ENCODE data around the gene CCK. TPM values are rescaled to one million over a fixed set of nuclear protein-coding genes. Genes with fewer than 3 reads are reported as not detected.

Gene CCK
- total and polyA plus RNA-seq, 10 donors: not detected

GRCh38 chr3:42275217-42275616, 9.2 kb upstream of the CCK start:
- Histone ChIP-seq H3K9me3 (peaks cover 0 to 28% (median 18%) of the 10 kb centered on the region in 8 donors), H3K4me1 (no peaks in the 10 kb centered on the region), H3K4me3 (no peak overlapping the region), H3K27me3 (replicated peaks in 1 of 7) (peaks cover 0 to 8% (median 0%) of the 10 kb centered on the region in 7 donors), H3K27ac (no peak overlapping the region), H3K36me3 (no peaks in the 10 kb centered on the region)
- DNase-seq: no peak
- TF ChIP-seq POLR2A (IDR thresholded peaks at IDR 0.05) (no peak), POLR2AphosphoS5 (IDR thresholded peaks at IDR 0.05) (no peak), CTCF (IDR thresholded peaks at IDR 0.05 in 8 of 11, conservative IDR thresholded peaks at IDR 0.05 in 3 of 11) (no peak)
- intact Hi-C loops (cut with DNase I; ENCODE audit: low total_unique reads): no loop called here
- WGBS, 5 donors: 44 to 63% (median 55%) methylated on average over 1 of the region's 1 CpG

- TF ChIP-seq POLR2AphosphoS5 (IDR thresholded peaks at IDR 0.05) (no peak), CTCF (IDR thresholded peaks at IDR 0.05 in 8 of 11, conservative IDR thresholded peaks at IDR 0.05 in 3 of 11) (no peak)
- Histone ChIP-seq H3K9me3 (peaks cover 0 to 18% (median 9%) of the 10 kb centered on the region in 8 donors), H3K27me3 (replicated peaks in 1 of 7) (peaks cover 0 to 18% (median 0%) of the 10 kb centered on the region in 7 donors), H3K4me3 (no peak overlapping the region), H3K27ac (no peak overlapping the region), H3K4me1 (no peaks in the 10 kb centered on the region), H3K36me3 (no peaks in the 10 kb centered on the region)
- DNase-seq: no peak
- intact Hi-C loops (cut with DNase I; ENCODE audit: low total_unique reads): no loop called here
Measured at GRCh38 chr3:42274266-42274665, 8.3 kb upstream of the CCK start.

- no peak for TF ChIP-seq CTCF (IDR thresholded peaks at IDR 0.05 in 8 of 11, conservative IDR thresholded peaks at IDR 0.05 in 3 of 11)
- no peak overlapping the region for H3K27ac ChIP-seq
- H3K36me3 ChIP-seq: no peaks in the 10 kb centered on the region
- peaks cover 0 to 16% (median 2%) of the 10 kb centered on the region in 8 donors for H3K9me3 ChIP-seq
- H3K4me1 ChIP-seq: no peaks in the 10 kb centered on the region
- intact Hi-C loops (cut with DNase I; ENCODE audit: low total_unique reads): no loop called here
- WGBS, 5 donors: 29 to 45% (median 38%) methylated on average over 2 of the region's 2 CpGs
- no peak overlapping the region for H3K4me3 ChIP-seq
- DNase-seq: no peak
- peaks cover 0 to 26% (median 0%) of the 10 kb centered on the region in 7 donors for H3K27me3 ChIP-seq (replicated peaks in 1 of 7)
Measured at GRCh38 chr3:42273361-42273760, 7.4 kb upstream of the CCK start.

GRCh38 chr3:42271786-42272185, 5.8 kb upstream of the CCK start:
- Histone ChIP-seq H3K4me1 (no peaks in the 10 kb centered on the region), H3K4me3 (no peak overlapping the region), H3K27ac (no peak overlapping the region), H3K36me3 (no peaks in the 10 kb centered on the region), H3K9me3 (peaks cover 0 to 16% (median 2%) of the 10 kb centered on the region in 8 donors), H3K27me3 (replicated peaks in 1 of 7) (peaks cover 0 to 42% (median 7%) of the 10 kb centered on the region in 7 donors)
- TF ChIP-seq CTCF (IDR thresholded peaks at IDR 0.05 in 8 of 11, conservative IDR thresholded peaks at IDR 0.05 in 3 of 11) (no peak), POLR2AphosphoS5 (IDR thresholded peaks at IDR 0.05) (no peak), POLR2A (IDR thresholded peaks at IDR 0.05) (no peak)
- intact Hi-C loops (cut with DNase I; ENCODE audit: low total_unique reads): no loop called here
- no peak for DNase-seq

All from spleen (tissue), 11 donors.